GM23248 (cell line): ENCODE measurements around the gene ATG13.

Source experiments
- EZH2 ChIP-seq: fragments of 200-600 bp; sonication (generic); IDR thresholded peaks from 2 replicates; pipeline ENCODE4 v1.6.1; 2018; ENCODE audit warnings: antibody characterized with exemption, mild to moderate bottlenecking; ENCODE audit not compliant: insufficient read depth, poor library complexity, severe bottlenecking
- EZH2phosphoT487 ChIP-seq: fragments of 200-600 bp; sonication (generic); IDR thresholded peaks from 2 replicates; pipeline ENCODE4 v1.6.1; 2018; ENCODE audit warnings: antibody characterized with exemption, moderate library complexity, mild to moderate bottlenecking, low read depth; ENCODE audit not compliant: insufficient read depth

- TF ChIP-seq EZH2phosphoT487: no peak
- TF ChIP-seq EZH2: no peak
Measured at GRCh38 chr11:46632502-46632901, 15.1 kb downstream of the ATG13 start.
